GM18873 (cell line): ENCODE measurements around the gene RCAN2.

ENCODE experiments used
- ATAC-seq: cut with Tn5 transposase; IDR thresholded peaks from one replicate; pipeline ENCODE4 v1.9.1; 2021; ENCODE audit warnings: mild to moderate bottlenecking, moderate library complexity, moderate number of reproducible peaks; ENCODE audit not compliant: unreplicated experiment, low FRiP score

The RCAN2 gene

GRCh38 chr6:46269447-46270229 is 221.6 kb downstream of the RCAN2 start:
- no peak for ATAC-seq

GRCh38 chr6:46267515-46267914 is 223.7 kb downstream of the RCAN2 start:
- ATAC-seq, result no peak

- ATAC-seq, result no peak
Observed at GRCh38 chr6:46265373-46265772, 225.9 kb downstream of the RCAN2 start.

- no peak for ATAC-seq
Observed at GRCh38 chr6:46263707-46264086, 227.6 kb downstream of the RCAN2 start.

- ATAC-seq, result no peak
Observed at GRCh38 chr6:46262928-46263706, 228.1 kb downstream of the RCAN2 start.

- no peak for ATAC-seq
Observed at GRCh38 chr6:46258249-46258648, 233.0 kb downstream of the RCAN2 start.

- no peak for ATAC-seq
Observed at GRCh38 chr6:46255528-46255927, 235.7 kb downstream of the RCAN2 start.

- ATAC-seq, result no peak
Observed at GRCh38 chr6:46254946-46255345, 236.3 kb downstream of the RCAN2 start.

GRCh38 chr6:46254331-46254730 is 236.9 kb downstream of the RCAN2 start:
- ATAC-seq, result no peak

- ATAC-seq, result no peak
Observed at GRCh38 chr6:46251583-46252339, 239.5 kb downstream of the RCAN2 start.

GRCh38 chr6:46248143-46248542 is 243.1 kb downstream of the RCAN2 start:
- no peak for ATAC-seq

- no peak for ATAC-seq
Observed at GRCh38 chr6:46246727-46247126, 244.5 kb downstream of the RCAN2 start.

GRCh38 chr6:46246081-46246480 is 245.2 kb downstream of the RCAN2 start:
- no peak for ATAC-seq

- no peak for ATAC-seq
Observed at GRCh38 chr6:46244670-46245069, 246.6 kb downstream of the RCAN2 start.

GRCh38 chr6:46243754-46244153 is 247.5 kb downstream of the RCAN2 start:
- no peak for ATAC-seq

- no peak for ATAC-seq
Observed at GRCh38 chr6:46242921-46243320, 248.3 kb downstream of the RCAN2 start.

GRCh38 chr6:46240866-46241565 is 250.2 kb downstream of the RCAN2 start:
- ATAC-seq, result no peak

- no peak for ATAC-seq
Observed at GRCh38 chr6:46236752-46237151, 254.5 kb downstream of the RCAN2 start.

GRCh38 chr6:46235242-46235641 is 256.0 kb downstream of the RCAN2 start:
- ATAC-seq, result no peak

- ATAC-seq, result no peak
Observed at GRCh38 chr6:46234700-46235099, 256.5 kb downstream of the RCAN2 start.

- ATAC-seq, result no peak
Observed at GRCh38 chr6:46234156-46234556, 257.1 kb downstream of the RCAN2 start.
